K562 (cell line): Measurements from ENCODE around the gene ZNF83. TPM values are rescaled to one million over a fixed set of nuclear protein-coding genes. Genes with fewer than 3 reads are reported as not detected.

Experiments used
- ATAC-seq: fragments of 200-7000 bp; cut with Tn5 transposase; 3 replicates; pipeline ENCODE4 v1.9.1; 2020; ENCODE audit warnings: moderate library complexity
- BruUV-seq: library from RNA; stranded (reverse); fragments of 400-500 nt; replicated peaks from 2 replicates; lab custom pipeline; 2021; lab: Mats Ljungman, UMichigan
- CTCF ChIA-PET: fragments of 300-600 bp; formaldehyde crosslinking; extraction: SDS; loops from one replicate; lab custom pipeline; 2021; ENCODE audit warnings: low intra/inter-chr PET ratio; lab: Yijun Ruan, JAX
- POLR2A ChIA-PET: fragments of 300-600, 350-650 bp; sonication (Branson Sonifier 250); formaldehyde crosslinking; extraction: SDS; loops from one replicate; lab custom pipeline; 2021; ENCODE audit warnings: antibody characterized with exemption, inconsistent platforms; lab: Yijun Ruan, JAX
- DNase-seq, 4 experiments: peaks; one replicate each; pipeline versions ENCODE4 v3.0.0 to v3.0.0-alpha.2; 2011 to 2018; ENCODE audit warnings: low spot score in 3 of 4, mixed read lengths in 3 of 4; ENCODE audit errors: extremely low read depth in 1 of 4
- FAIRE-seq: peaks from 2 replicates; lab custom pipeline; 2011; peaks lifted over from hg19 to GRCh38; lab: Jason Lieb, UNC
- H2AFZ ChIP-seq: 2 replicates; pipeline ENCODE4 v1.6.0; 2011; ENCODE audit warnings: low read depth, low read length, control low read depth, inconsistent platforms
- H3K27ac ChIP-seq: fragments of 200-600 bp; 3 replicates; pipeline ENCODE4 v1.8.0; 2011; ENCODE audit warnings: low read depth, mild to moderate bottlenecking, control low read depth, inconsistent platforms, low read length, moderate library complexity, mixed read lengths; ENCODE audit errors: extremely low read depth
- H3K27me3 ChIP-seq, 2 experiments: fragments of 300-600 bp in 1 of 2; 2 replicates in 1 of 2; 3 replicates in 1 of 2; pipeline versions ENCODE4 v1.6.0 to v1.8.0; 2011; ENCODE audit warnings: inconsistent platforms in 2 of 2, low read length in 2 of 2, mild to moderate bottlenecking in 1 of 2, mixed read lengths in 1 of 2, moderate library complexity in 1 of 2; ENCODE audit not compliant: control insufficient read depth in 2 of 2, insufficient read depth in 2 of 2
- H3K36me3 ChIP-seq: fragments of 300-600 bp; 3 replicates; pipeline ENCODE4 v1.8.0; 2011; ENCODE audit warnings: mild to moderate bottlenecking, low read length, inconsistent platforms; ENCODE audit not compliant: control insufficient read depth, insufficient read depth
- H3K4me1 ChIP-seq, 2 experiments: fragments of 200-600 bp in 1 of 2; replicated peaks in 1 of 2; 2 replicates in 1 of 2; 3 replicates in 1 of 2; pipeline versions ENCODE4 v1.5.1 to v1.8.0; 2011; ENCODE audit warnings: inconsistent platforms in 2 of 2, low read length in 2 of 2, mild to moderate bottlenecking in 1 of 2, mixed read lengths in 1 of 2, moderate library complexity in 1 of 2; ENCODE audit not compliant: control insufficient read depth in 2 of 2, insufficient read depth in 2 of 2
- H3K4me2 ChIP-seq: 2 replicates; pipeline ENCODE4 v1.6.1; 2011; ENCODE audit warnings: low read length, control low read depth, inconsistent platforms, mixed read lengths; ENCODE audit not compliant: insufficient read depth
- H3K4me3 ChIP-seq: fragments of 200-600 bp; sonication (generic), shearing (Covaris generic); 2 replicates; pipeline ENCODE4 v1.5.1; 2016; ENCODE audit warnings: control low read depth, inconsistent platforms
- H3K79me2 ChIP-seq: fragments of 200-600 bp; 3 replicates; pipeline ENCODE4 v1.8.0; 2011; ENCODE audit warnings: low read length, inconsistent platforms; ENCODE audit not compliant: control insufficient read depth, insufficient read depth
- H3K9ac ChIP-seq, 2 experiments: 2 replicates each; pipeline versions ENCODE4 v1.6.0 to v1.6.1; 2011; ENCODE audit warnings: low read depth in 2 of 2, low read length in 2 of 2, control low read depth in 1 of 2, inconsistent platforms in 1 of 2, mild to moderate bottlenecking in 1 of 2, mixed read lengths in 1 of 2; ENCODE audit not compliant: insufficient read depth in 1 of 2
- H3K9me1 ChIP-seq: one replicate; pipeline ENCODE4 v1.6.0; 2011; ENCODE audit warnings: inconsistent platforms, mild to moderate bottlenecking, low read length, moderate library complexity; ENCODE audit not compliant: control insufficient read depth, insufficient read depth
- H3K9me3 ChIP-seq: replicated peaks from 2 replicates; pipeline ENCODE4 v1.5.1; 2011; ENCODE audit warnings: low read depth, low read length, inconsistent platforms; ENCODE audit not compliant: control insufficient read depth, insufficient read depth
- H4K20me1 ChIP-seq: replicated peaks from 2 replicates; pipeline ENCODE4 v1.6.1; 2011; ENCODE audit warnings: low read length, inconsistent platforms, mixed read lengths; ENCODE audit not compliant: control insufficient read depth, insufficient read depth
- ARID1B ChIP-seq: fragments of 450-650 bp; IDR thresholded peaks from 2 replicates; pipeline ENCODE4 v1.6.1; 2016; ENCODE audit warnings: antibody characterized with exemption, mild to moderate bottlenecking, inconsistent platforms
- CBX1 ChIP-seq: sonication (generic); IDR thresholded peaks from 2 replicates; pipeline ENCODE4 v1.6.1; 2016; ENCODE audit warnings: antibody characterized with exemption, low read depth, mild to moderate bottlenecking
- ETV1 ChIP-seq: fragments of 450-650 bp; conservative IDR thresholded peaks from 2 replicates; pipeline ENCODE4 v1.6.1; 2016; ENCODE audit warnings: missing genetic modification characterization, control low read depth, low read depth, missing compliant biosample characterization
- GATA2 ChIP-seq: sonication (generic); formaldehyde crosslinking; IDR thresholded peaks from 2 replicates; pipeline ENCODE4 v1.4.0; 2020; ENCODE audit warnings: mild to moderate bottlenecking, missing genetic modification reagents
- MYNN ChIP-seq, 2 experiments: sonication (generic); formaldehyde crosslinking in 1 of 2; IDR thresholded peaks; 2 replicates each; pipeline versions ENCODE4 v1.5.0 to v1.6.1; 2016 to 2020; ENCODE audit warnings: antibody characterized with exemption in 1 of 2, missing genetic modification reagents in 1 of 2
- TCF3 ChIP-seq: sonication (generic); formaldehyde crosslinking; IDR thresholded peaks from 2 replicates; pipeline ENCODE4 v1.4.0; 2020; ENCODE audit warnings: mild to moderate bottlenecking, missing genetic modification reagents
- ZNF589 ChIP-seq: fragments of 200-800 bp; sonication (Bioruptor generic); IDR thresholded peaks from 2 replicates; pipeline ENCODE4 v1.6.1; 2016; ENCODE audit warnings: low read depth, missing genetic modification characterization, missing compliant biosample characterization
- WGBS: fragments of 100-300 bp; shearing (Covaris generic); methylation state at CpG from one replicate; pipeline ENCODE4 v1.1.6; 2016; ENCODE audit warnings: low coverage, mixed read lengths; ENCODE audit not compliant: insufficient coverage; ENCODE audit errors: missing lambda C conversion rate; 5-methylcytosine and 5-hydroxymethylcytosine counted together
- in situ Hi-C: fragments of 300-500 bp; cut with MboI; formaldehyde crosslinking; loops from 4 replicates; pipeline ENCODE4 v1.15.0; 2018; ENCODE audit warnings: inconsistent platforms, mixed read lengths
- intact Hi-C: fragments of 100-400 bp; cut with micrococcal nuclease; formaldehyde crosslinking; loops from 2 replicates; pipeline ENCODE4 v1.14.2; 2022
- polyA plus RNA-seq, 8 experiments: library from polyadenylated mRNA; depleted of rRNA in 4 of 8; stranded (reverse) in 5 of 8; unstranded in 3 of 8; fragments of >200 nt; fragmentation: Nextera tagmentation in 2 of 8; fragmentation: Illumina TruSeq in 1 of 8; extraction: Ambion mirVana in 2 of 8; extraction: Trizol in 1 of 8; gene quantifications; 2 replicates each; pipeline versions ENCODE4 v1.2.1 to v1.2.3, GENCODE V29; 2011 to 2014; ENCODE audit warnings: inconsistent platforms in 1 of 8, missing spikeins in 1 of 8
- total RNA-seq, 7 experiments: library from RNA; depleted of rRNA in 6 of 7; stranded (reverse); fragments of >200 nt in 6 of 7; fragmentation: Illumina TruSeq in 2 of 7; extraction: Trizol in 2 of 7; gene quantifications; 2 replicates each; pipeline versions ENCODE4 v1.2.1 to v1.2.3, GENCODE V29; 2011 to 2021; ENCODE audit warnings: low replicate concordance in 1 of 7
- TF ChIP-seq, protein P1 (sequence below): sonication (generic); formaldehyde crosslinking; IDR thresholded peaks from 2 replicates; pipeline ENCODE4 v1.8.0; 2022; ENCODE audit warnings: mild to moderate bottlenecking, missing genetic modification reagents, borderline replicate concordance

ZNF83 gene
- total and polyA plus RNA-seq, 9 of the 15 experiments (the other 6 are each of a cell fraction or from before 2014, with no cell fraction given): 18.6 to 74.3 (median 51.9) TPM

DNA sequence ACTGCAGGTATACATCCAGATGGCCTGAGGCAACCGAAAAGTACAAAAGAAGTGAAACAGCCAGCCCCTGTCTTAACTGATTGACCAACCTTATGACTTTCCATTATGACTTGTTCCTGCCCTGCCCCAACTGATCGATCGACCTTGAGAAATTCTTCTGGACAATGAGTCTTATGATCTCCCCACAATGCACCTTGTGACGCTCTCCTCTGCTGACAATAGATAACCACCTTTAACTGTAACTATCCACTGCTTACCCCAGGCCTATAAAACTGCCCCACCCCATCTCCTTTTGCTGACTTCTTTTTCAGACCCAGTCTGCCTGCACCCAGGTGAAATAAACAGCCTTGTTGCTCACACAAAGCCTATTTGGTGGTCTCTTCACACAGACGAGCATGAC, 11.2 kb downstream of the ZNF83 start (continued):
- TF ChIP-seq, protein P1, sequence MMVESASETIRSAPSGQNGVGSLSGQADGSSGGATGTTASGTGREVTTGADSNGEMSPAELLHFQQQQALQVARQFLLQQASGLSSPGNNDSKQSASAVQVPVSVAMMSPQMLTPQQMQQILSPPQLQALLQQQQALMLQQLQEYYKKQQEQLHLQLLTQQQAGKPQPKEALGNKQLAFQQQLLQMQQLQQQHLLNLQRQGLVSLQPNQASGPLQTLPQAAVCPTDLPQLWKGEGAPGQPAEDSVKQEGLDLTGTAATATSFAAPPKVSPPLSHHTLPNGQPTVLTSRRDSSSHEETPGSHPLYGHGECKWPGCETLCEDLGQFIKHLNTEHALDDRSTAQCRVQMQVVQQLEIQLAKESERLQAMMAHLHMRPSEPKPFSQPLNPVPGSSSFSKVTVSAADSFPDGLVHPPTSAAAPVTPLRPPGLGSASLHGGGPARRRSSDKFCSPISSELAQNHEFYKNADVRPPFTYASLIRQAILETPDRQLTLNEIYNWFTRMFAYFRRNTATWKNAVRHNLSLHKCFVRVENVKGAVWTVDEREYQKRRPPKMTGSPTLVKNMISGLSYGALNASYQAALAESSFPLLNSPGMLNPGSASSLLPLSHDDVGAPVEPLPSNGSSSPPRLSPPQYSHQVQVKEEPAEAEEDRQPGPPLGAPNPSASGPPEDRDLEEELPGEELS (CRISPR knock-in tag): no peak
- TF ChIP-seq TCF3 (CRISPR knock-in tag) (peak; percentile 72), ZNF589 (CRISPR knock-in tag) (no peak), GATA2 (CRISPR knock-in tag) (no peak), ARID1B (peak; percentile 62), CBX1 (no peak), ETV1 (no peak), MYNN (IDR thresholded peaks at IDR 0.05) (no peak), MYNN (CRISPR knock-in tag; IDR thresholded peaks at IDR 0.05) (no peak)
- TF ChIP-seq, all 486 proteins: peak for 12

DNA sequence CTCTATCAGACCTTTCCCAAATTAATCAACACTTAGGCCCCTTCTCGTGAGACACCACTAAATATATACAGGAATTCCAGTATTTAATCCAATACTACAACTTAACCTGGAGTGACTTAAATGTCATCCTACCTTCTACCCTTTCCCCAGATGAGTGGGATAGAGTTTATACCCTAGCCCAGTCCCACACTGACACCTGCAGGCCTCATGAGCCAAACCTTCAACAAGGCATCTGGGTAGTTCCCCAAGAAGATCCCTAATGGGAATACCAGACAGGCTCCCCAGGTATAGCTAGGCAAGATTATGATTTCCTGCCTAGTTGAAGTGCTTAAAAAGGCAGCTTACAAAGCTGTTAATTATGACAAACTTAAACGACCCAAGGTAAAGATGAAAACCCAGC, 15.9 kb downstream of the ZNF83 start:
- ATAC-seq: no peak
- FAIRE-seq: no peak
- WGBS: 69% methylated on average over 2 of the region's 2 CpGs
- DNase-seq: no peak
- Histone ChIP-seq H3K36me3 (peaks cover 89% of the 10 kb centered on the region), H3K27me3 (no peaks in the 10 kb centered on the region), H3K4me3 (no peak overlapping the region), H3K79me2 (peaks cover 15% of the 10 kb centered on the region; the same call in 2 of the 3 replicates), H2AFZ (no peak overlapping the region), H3K9ac (no peak overlapping the region), H3K4me1 (no peaks in the 10 kb centered on the region; a peak in 2 of 5 replicates), H4K20me1 (no peaks in the 10 kb centered on the region), H3K27ac (no peak overlapping the region), H3K4me2 (no peak overlapping the region), H3K9me1 (no peaks in the 10 kb centered on the region), H3K9me3 (no peaks in the 10 kb centered on the region)
- intact Hi-C loops: no loop called here
- BruUV-seq: no TSS peak
- in situ Hi-C loops: no loop called here
- CTCF ChIA-PET: no interaction called here
- POLR2A ChIA-PET: interaction anchor here (0.8 to 1.2 kb wide), 3 partner anchors 10 to 18 kb away, joined by 3 to 5 read pairs (median 4); no protein-coding TSS in a partner anchor
